ENCODE measurements around the gene SH3PXD2A.
"Not testable (repeated sequence)": the region's sequence is repeated elsewhere in the genome, so short reads cannot be mapped to it uniquely, and the experiment has no call there.

Gene SH3PXD2A

DNA sequence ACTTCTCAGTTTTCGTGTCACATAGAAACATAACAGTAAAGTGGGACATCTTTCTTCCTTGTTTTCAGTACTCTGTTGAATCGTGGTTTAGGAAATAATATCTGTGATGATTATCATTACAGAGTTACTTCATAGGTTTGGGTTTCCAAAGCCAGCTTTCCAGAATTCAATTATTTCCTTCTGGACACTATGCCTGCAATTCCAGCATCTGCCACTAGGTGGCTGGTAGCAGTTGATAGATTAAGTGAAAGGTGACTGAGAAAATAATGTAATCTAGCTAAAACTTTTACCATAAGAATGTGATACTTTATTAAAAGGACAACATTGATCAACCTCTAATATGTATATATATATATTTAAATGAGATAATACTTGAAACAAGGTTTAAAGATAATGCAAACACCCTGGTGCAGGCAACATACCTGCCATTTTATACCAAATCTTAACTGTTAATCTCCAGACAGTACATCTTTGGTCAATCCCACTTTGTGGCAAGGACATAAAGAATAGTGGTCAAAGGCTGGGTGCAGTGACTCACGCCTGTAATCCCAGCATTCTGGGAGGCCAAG is 102.6 kb downstream of the SH3PXD2A start:
- DNase-seq = no peak

DNA sequence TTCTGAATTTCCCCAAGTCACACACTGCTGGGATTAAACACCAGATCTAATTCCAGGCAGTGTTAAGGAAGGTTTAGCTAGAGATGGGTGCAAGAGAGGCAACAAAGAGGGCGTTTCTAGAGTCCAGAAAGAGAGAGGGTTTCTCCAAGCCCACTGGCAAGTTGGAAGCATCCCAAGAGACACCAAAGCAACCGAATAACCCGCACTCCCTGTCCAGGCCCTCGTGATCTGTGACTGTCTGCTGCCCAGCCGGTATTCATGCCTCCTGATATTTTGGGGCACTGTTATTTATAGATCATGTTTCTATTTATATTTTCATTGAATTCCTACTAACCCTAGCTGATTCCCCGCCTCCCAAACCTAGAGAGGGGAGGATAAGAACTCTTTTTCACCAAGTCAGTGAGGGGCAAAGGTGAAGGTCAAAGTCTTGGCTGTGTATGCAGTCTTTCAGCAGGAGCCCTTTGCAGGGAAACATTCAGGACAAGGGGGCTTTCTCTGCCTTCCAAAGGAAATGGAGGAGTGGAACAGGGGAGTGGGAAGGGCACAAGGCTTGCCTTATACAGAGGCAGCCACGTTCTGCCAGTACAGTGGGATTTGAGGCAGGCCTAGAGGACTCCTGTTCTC is 103.6 kb downstream of the SH3PXD2A start:
- DNase-seq = no peak

DNA sequence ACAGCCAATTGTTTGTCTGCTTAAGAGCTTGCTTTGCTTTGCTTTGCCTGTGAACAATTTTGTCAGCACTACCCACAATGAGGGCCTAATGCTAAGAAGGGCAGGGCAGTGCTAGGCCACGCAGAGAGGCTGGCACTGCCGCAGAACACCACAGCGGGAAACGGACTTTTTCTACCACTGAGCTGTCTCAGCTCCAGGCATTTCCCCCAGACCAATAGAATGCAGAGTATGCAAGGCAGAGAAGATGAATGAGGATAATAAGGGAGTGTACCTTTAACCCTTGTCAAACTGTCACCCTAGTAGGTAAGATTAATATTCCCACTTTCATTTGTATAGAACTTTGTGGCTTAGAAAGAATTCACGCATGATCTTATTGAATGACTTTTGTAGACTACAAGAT is 104.5 kb downstream of the SH3PXD2A start:
- DNase-seq = no peak

DNA sequence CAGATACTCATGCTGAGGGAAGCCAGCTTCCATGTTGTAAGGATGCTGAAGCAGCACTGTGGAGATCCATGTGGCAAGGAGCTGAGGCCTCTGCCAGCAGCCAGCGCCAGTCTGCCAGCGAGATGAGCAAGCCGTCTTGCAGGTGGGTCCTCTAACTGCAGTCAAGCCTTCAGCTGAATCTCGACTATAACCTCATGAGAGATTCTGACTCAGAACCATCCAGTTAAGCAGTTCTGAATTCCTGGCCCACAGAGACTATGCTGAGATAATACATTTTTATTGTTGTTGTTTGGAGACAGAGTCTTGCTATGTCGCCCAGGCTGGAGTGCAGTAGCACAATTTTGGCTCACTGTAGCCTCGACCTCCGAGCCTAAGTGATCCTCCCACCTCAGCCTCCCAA is 105.6 kb downstream of the SH3PXD2A start:
- DNase-seq = no peak

DNA sequence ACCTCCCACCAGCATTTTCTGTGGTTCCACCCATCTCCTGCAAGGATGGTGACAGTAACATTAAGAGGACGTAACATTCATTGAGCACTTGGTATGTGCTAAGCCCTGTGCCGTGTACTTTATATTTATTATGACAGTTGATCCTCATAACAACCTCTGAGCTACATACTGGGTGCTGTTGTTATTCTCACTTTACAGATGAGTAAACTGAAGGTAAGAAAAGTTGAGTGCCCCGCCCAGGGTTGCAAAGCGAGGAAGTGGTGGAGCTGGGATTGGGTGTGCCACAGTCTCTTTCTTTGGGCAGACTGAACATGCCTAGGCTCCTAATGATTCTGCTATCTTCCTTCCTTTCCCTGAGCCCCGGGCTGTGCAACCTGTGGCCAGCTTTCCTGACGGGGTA is 107.4 kb downstream of the SH3PXD2A start:
- no peak for DNase-seq

DNA sequence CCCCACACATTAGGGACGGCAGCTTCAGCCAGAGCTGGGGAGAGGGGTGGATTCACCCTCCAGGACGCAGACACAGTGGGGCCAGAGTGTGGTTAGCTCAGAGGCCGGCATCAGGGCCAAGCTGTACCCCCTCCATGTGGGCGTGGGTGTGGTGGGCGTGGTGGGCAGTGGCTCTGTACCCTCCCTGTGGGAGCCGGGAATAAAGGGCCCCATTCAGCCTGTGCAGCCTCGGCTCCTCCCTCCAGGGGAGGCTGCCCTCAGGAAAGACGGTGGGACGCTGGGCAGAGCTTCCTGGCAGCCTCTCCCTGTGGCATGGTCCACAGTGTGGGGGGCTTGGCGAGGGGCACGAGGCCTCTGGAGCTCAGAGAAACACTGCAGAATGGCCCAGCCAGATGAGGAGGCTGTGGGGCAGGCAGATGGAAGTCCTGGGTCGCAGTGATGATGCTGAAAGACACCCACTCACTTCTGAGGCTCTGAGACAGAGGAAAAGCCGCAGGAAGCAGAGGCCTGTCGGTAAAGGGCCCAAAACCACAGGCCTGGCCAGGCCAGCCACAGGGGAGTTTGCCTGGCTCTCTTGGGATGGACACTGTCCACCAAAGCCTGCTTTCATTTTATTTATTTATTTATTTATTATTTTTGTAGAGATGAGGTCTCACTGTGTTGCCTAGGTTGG is 108.0 kb downstream of the SH3PXD2A start:
- no peak for DNase-seq

DNA sequence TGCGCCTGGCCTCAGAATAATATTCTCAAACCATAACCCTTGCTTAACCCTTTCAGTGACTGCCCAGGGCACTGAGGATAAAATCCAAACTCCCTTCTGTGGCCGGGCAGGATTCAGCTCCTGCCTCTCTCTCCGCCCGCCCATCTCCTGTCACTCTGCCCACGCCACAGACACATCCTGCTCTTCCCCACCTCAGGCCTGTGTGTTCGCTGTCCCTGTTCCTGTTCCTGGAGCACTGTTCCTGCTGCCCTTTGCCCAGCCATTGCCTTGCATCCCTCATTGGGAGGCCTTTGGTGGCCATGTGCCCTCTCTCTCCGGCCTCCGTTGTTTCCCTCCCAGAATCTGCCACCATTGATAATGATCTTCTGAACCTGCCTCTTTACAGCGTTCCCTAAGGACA is 108.8 kb downstream of the SH3PXD2A start:
- DNase-seq = no peak

DNA sequence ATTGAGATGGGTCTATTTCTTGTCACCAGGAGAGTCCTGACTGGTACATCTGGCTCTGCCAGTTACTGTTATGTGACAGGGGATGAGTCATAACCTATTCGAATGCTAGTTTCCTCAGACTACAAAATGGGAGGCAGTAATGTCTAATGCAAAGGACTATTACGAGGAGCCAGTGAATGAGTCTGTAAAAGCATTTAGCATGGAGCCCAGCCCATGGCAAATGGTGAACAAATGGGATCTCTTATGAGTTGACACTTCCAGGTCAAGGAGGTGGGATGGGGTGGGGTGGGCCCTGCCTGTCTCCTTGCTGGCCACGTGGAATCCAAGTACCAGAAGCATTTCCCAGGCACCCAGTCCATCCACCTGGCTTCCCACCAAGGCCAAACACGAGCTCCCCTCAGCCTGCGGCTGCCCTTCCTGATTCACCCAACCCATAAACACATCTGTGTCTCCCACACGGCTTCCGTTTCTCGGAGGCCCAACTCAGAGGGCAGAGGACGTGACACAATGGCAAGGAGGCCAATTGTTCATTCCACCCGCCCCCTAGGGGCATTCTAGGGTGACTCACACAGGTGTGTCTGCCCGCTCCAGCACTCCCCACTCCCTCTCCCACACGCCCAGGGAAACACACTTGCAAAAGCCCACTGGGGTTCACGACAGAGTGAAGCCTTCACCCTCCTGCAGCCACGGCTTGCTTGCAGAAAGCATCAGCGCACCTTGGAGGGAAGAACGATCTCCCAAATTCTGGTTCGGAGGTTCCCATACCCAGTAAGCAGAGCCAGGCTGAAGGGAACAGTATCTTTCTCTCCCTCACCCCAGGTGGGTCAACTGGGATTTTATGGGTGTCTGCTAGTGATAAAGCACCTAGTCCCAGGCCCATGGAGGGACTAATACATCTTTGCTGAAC is 109.8 kb downstream of the SH3PXD2A start:
- DNase-seq = no peak

DNA sequence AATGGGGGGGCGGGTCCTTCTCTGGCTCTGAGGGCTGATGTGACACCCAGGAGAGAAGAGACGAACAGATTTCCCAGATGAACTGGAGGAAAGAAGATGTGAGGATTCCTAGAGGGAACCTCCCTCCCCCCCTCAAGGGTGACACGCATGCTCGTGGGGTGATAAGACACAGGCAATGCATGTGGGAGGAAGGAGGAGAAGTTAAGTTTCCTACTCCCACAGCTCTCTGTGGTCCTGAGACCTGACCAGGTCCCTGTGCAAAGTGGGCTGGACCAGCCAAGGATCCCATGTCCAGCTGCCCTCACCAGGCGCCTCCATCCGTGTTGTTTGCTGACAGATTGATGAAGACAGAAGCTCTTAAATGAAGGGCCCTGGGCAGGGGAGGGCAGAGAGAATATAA is 112.6 kb downstream of the SH3PXD2A start:
- no peak for DNase-seq

DNA sequence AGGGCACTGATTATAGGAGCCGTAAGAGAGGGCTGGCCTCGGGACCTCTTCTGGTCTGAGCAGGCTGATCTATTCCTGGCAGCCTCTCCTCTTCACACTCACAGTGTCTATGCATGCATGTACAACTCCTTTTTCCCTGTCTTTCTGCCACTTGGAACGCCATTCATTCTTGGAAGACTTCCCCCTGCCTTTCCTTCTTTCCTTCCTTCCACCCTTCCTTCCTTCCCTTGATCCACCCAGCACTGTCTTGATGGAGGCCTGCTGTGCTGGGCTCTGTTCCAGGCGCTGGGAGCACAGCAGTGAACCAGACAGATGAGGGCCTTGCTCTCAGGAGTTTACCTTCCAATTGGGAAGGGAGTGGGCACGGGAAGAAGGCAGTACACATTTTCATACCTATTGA is 114.8 kb downstream of the SH3PXD2A start:
- DNase-seq = no peak

DNA sequence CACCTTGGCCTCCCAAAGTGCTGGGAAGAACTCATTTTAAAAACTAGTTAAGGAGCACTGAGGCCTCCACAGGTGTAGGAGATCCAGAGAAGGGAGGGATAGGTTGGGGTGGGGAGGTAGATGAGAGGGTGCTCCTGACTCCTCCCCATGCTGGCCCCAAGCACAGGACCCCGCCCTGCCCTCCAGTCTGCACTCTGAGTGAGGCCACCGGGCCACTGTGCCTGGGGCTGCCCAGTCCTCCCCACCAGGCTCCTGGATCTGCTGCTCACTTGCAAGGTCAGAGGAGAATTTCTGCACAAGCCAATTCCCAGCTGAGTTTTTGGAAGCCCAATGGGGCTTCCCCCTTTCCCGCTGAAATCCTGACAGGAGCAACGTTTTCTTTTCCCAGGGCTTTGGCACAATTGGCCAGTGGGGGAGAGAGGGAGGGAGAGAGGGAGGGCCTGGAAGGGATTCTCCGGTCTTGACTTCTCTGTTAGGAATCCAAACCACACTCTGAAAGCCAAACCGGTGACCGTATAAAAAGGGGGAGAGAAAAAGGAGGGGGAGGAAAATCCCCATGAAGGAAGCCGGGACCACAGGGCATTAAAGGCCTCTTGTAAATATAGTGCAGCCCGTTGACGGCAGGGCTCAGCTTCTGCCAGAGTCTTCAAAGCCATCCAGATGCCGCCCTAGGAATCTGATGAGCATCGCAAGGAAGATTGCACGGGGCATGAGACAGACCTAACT is 116.2 kb downstream of the SH3PXD2A start:
- peak in 2 of 58 donors; percentile 7 to 38 for DNase-seq

DNA sequence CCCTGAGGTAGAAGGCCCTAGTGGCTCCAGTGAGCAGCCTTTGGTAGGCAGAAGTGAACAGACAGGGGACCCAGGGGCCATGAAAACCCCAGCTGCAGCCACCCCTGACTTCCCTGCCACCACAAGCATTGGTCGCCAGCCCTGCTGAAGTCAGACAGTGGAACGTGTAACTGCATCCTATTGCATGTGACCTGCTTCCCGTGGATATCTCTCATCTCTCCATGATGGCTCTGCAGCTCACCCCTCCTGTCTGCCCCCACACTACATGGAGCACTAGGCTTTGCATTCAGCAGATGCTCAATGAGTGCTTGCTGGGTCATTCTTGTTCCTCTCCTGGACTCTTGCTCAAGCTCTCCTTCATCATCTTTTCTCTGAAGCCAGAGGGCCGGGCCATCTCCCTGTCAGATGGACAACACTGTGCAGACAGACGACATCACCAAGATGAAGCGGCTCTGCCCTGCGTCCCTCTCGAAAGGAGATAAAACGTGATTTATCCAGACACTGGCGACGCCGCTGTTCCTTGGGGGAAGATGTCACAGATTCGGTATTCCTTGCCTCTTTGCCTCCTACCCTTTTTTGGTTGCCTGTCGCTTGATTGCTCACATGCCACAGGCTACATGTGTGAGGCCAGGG is 117.5 kb downstream of the SH3PXD2A start:
- no peak for DNase-seq

DNA sequence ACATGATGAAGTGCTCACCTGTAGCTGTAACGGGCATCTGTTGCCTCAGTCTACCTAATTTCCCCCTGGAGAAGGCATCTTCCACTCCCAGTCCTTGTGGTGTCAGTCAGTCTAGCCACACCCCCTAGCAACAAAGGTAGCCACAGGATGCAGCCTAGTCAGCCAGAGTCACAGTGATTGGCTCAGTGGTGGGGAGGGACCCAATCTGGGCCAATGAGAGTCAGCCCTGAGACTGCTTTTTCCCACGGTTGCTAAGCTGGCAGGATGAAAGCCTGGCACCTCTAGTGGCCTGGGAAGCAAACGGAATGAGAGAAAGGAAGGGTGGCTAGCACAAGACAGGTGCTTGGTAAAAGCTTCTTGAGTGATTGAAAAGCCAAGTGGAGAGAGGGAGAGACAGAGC is 118.6 kb downstream of the SH3PXD2A start:
- peak in 1 of 58 donors; percentile 9 for DNase-seq

DNA sequence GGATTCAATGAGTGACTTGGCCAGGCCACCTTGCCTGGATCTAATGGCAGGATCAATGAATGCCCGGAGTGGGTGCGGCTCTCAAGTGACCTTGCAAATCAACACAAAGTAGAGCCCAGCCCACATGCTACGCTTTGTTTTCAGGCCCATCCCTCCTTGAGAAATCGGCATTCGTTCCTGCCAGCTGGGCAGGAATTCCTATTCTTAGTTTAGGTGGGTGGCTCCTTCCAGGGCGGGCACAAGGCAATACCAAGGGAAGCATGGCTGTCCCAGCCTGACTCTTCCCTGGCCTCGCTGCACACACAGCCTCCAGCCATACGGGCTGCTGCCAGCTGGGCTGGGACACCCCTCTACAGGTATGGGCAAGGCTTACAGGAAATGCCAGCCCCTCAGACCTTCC is 119.3 kb downstream of the SH3PXD2A start:
- no peak for DNase-seq

DNA sequence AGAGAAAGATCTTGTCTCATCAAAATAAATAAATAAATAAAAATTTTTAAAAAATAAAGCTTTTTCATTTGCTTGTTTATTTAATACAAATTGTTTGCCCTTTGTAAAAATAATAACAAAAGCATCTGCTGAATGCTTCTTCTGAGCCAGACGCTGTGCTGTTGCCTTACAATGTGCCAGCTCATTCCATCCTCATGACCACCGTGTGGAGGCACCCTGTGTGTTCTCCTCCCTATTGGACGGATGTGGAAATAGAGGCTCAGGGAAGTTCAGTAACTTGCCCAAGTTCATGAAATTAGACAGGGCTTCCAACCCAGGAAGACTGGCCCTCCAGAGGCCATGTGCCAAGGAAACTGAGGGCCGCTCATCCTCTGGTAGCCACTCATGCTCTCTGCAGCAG is 120.6 kb downstream of the SH3PXD2A start:
- no peak for DNase-seq

DNA sequence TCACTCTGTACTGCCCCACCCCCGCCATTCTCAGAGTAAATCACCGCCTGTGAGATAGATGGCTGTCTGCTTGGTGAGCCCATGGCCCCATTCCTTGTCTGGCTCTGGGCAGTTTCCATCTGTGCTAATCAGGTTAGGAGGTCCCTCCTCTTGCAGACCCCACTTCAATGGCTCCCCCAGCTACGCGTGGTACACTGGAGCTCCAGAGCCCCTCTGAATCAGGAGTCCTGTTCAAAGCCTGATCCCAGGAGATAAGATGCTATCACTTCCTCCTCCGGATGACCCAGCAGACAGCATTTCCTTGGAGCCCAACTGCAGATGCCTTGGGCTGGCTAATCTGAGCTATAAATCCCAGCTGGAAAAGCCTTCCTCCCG is 122.3 kb downstream of the SH3PXD2A start:
- no peak for DNase-seq

DNA sequence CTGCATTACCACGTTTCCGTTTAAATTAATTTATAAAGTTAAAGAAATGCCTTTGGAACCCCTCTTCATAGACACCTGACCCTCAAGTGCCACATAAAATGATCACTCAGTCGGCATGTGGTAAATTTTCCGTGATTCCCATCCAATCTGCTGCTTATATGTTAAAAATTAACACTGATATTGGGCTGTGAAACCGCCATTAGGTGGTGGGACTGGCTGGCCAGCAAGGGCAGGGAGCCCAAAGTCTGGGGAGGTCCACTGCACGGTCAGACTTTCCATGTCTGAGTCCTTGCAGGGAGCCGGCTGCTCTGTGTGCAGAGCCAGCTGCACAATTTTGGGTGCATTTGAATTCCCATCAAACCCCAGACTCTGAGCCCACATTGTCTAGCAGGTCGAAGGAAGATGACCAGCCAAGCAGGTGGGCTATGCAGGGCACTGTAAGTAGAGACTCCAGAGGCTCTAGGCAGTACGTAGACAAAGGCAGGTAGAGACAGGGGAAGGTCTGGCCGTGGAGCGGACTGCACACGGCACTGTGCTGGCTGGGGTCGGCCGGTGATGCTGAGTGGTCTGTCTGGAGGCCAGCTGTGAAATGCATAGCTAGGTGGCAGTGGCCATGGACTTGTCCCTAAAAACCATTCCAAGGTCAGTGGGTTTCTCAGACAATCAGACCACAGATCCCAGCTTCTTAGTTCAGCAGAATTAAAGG is 122.9 kb downstream of the SH3PXD2A start:
- no peak for DNase-seq

DNA sequence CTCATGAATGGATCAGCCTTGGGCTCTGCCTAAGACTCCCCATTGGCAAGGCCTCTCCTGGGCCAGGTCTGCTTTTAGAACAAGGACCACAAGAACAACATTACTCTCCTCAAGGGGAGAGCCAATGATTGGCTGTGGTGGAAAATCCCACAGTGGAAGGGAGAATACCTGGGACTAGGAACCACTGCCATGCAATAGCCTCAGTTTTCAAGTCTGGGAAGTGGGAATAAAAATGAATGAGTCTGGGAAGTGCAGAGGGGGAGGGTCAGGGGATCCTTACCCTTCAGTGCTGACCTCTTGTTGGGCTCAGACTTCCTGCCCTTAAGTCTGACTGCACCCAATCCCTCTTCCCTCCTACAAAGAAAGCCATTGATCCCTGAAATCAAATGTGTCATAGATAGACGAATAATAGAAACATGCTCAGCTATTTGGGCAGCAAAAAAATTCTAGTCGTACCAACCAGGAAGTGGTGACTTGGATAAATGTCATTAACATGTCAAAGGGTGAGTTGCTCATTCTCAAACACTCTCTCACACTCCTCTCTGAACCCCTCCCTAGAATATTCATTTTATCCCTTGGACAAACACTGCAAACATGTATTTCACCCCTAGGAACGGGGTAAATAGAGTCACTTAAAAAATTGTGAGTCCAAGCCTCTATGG is 123.6 kb downstream of the SH3PXD2A start:
- no peak for DNase-seq

DNA sequence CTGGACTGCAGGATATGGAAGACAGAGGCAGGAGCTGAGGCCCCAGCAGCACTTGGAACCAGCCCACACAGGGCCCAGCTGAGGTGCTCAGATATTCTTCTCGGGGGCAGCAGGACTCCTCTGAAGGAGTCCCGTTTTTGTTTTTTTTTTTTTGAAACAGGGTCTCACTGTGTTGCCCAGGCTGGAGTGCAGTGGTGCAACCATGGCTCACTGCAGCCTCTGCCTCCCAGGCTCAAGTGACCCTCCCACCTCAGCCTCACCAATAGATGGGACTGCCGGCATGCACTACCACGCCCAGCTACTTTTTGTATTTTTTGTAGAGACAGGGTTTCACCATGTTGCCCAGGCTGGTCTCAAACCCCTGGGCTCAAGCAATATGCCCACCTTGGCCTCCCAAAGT is 124.3 kb downstream of the SH3PXD2A start:
- DNase-seq = not testable (repeated sequence)

DNA sequence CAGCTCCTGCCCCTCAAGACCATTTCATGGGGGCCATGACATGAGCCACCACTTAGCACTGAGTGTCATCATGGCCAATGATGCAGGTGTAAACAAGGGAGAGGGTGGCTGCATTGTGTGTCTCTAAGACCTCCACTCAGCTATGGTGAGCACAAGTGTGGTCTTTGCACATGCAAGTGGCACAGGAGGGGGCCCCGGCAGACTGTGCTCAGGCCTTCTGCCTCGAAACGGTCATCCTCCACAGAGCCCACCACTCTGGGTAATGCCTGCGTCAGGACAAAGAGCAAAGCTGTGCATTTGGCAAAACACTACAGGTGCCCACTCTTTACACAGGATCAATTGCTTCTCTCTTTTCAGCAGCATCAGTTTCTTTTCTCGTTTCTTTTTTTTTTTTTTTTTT is 125.5 kb downstream of the SH3PXD2A start:
- no peak for DNase-seq
